ENCODE measurements around the gene NMNAT2. TPM values are rescaled to one million over a fixed set of nuclear protein-coding genes. Genes with fewer than 3 reads are reported as not detected.

NMNAT2 gene
- total and polyA plus RNA-seq, 10 of the 15 experiments (the other 5 are each of a cell fraction or from before 2014, with no cell fraction given): 0.02 to 2.0 (median 0.60) TPM

DNA sequence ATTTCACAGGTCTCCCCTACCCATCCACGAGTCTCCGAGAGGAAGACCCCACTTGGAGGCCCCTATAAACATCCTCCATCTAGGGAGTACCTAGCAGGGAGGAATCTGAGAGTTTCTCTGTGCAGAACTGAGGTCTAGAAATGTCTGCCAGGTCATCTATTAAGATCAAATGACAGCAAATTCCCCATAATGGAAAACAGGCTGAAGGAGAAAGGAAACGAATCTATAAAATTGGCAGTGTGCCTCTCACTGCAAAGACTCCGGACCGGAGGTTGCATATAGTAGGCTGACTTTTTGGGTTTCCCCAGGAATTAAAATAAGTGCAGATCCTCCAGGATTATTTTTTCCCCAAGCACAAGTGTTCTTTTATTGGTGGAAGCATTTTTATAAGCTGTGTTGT is 57.7 kb downstream of the NMNAT2 start:
- no peaks in the 10 kb centered on the region for H4K20me1 ChIP-seq (ENCODE audit: control insufficient read depth, insufficient read depth)
- H3K9me3 ChIP-seq (replicated peaks; ENCODE audit: control insufficient read depth, insufficient read depth, low read length): no peaks in the 10 kb centered on the region
- SMC1A ChIA-PET (ENCODE audit: uncharacterized antibody, unreplicated experiment): interaction anchor here (0.9 kb wide), 1 partner anchor 11 kb away, joined by 3 read pairs; no protein-coding TSS in a partner anchor
- no peaks in the 10 kb centered on the region for H3K4me1 ChIP-seq (ENCODE audit: control insufficient read depth, insufficient read depth, low read length)
- TF ChIP-seq, protein P1, sequence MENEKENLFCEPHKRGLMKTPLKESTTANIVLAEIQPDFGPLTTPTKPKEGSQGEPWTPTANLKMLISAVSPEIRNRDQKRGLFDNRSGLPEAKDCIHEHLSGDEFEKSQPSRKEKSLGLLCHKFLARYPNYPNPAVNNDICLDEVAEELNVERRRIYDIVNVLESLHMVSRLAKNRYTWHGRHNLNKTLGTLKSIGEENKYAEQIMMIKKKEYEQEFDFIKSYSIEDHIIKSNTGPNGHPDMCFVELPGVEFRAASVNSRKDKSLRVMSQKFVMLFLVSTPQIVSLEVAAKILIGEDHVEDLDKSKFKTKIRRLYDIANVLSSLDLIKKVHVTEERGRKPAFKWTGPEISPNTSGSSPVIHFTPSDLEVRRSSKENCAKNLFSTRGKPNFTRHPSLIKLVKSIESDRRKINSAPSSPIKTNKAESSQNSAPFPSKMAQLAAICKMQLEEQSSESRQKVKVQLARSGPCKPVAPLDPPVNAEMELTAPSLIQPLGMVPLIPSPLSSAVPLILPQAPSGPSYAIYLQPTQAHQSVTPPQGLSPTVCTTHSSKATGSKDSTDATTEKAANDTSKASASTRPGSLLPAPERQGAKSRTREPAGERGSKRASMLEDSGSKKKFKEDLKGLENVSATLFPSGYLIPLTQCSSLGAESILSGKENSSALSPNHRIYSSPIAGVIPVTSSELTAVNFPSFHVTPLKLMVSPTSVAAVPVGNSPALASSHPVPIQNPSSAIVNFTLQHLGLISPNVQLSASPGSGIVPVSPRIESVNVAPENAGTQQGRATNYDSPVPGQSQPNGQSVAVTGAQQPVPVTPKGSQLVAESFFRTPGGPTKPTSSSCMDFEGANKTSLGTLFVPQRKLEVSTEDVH (IDR thresholded peaks at IDR 0.05; ENCODE audit: low read depth, partially characterized antibody): no peak
- TF ChIP-seq MYC (IDR thresholded peaks at IDR 0.05; ENCODE audit: insufficient read depth, insufficient read length, insufficient replicate concordance, low read length, severe bottlenecking): no peak
- no peak for TF ChIP-seq BCL11A (IDR thresholded peaks at IDR 0.05; ENCODE audit: low read depth, low read length)
- in situ Hi-C loops (cut with MboI): no loop called here
- H3K79me2 ChIP-seq (ENCODE audit: control insufficient read depth, insufficient read depth, low read length): no peaks in the 10 kb centered on the region
- no TSS peak for BruUV-seq (replicated peaks)
- H3K27me3 ChIP-seq (replicated peaks in 1 of 2; ENCODE audit: control insufficient read depth in 2 of 2, insufficient read depth in 2 of 2, low read length in 1 of 2): peaks cover 0 to 2% of the 10 kb centered on the region in 2 experiments; a peak in 1 of 4 replicates
- ATAC-seq (no peak), FAIRE-seq (no peak), DNase-seq (ENCODE audit: low read depth, low spot score) (no peak)
- H3K9ac ChIP-seq (ENCODE audit: control insufficient read depth, insufficient read depth, low read length): no peak overlapping the region
- no peak overlapping the region for H3K27ac ChIP-seq (ENCODE audit: control insufficient read depth, insufficient read depth)
- no peak overlapping the region for H3K4me3 ChIP-seq
- CTCF ChIA-PET: no interaction called here
- intact Hi-C loops (cut with micrococcal nuclease; ENCODE audit: unreplicated experiment): no loop called here
- no peak overlapping the region for H2AFZ ChIP-seq (ENCODE audit: control insufficient read depth, low read depth, low read length)
- WGBS (ENCODE audit: insufficient coverage, insufficient replicate concordance, low lambda C conversion rate, missing lambda C conversion rate): 45% methylated on average over 5 of the region's 5 CpGs
- POLR2A ChIA-PET: no interaction called here
- H3K4me2 ChIP-seq (ENCODE audit: control insufficient read depth, insufficient read depth): no peak overlapping the region
- no peaks in the 10 kb centered on the region for H3K36me3 ChIP-seq (ENCODE audit: control insufficient read depth in 2 of 2, insufficient read depth in 2 of 2, low read length in 1 of 2)
- RAD21 ChIA-PET (ENCODE audit: unreplicated experiment): no interaction called here

DNA sequence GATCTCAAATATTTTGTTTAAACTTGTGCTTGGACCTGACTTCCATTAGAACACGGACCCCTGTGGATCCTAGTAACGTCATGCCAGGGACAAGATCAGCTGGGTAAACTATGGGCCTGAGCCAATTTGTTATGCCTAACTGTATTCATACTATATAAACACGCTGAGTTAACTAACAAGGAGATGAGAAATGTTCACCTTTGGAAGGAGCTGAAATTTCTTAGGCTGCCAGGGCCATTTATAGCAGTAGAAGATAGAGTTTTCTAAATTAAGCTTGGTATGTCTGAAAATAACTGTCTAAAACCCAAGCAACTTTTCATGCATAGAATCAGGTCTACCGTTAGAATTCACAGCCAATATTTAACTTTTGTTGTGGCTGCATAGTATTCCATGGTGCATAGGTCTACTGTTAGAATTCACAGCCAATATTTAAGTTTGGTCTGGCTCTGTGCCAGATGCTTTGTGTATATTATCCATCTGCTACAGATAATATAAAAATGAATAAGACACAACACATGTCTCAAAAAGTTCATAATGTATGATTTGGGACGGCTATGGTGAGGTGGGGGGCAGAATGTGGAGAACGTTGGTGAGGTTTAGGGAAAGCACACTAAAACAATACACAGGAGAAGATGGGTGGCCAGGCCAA is 61.5 kb downstream of the NMNAT2 start:
- RAD21 ChIA-PET (ENCODE audit: unreplicated experiment): no interaction called here
- FAIRE-seq: no peak
- 24% methylated on average over 6 of the region's 6 CpGs for WGBS (ENCODE audit: insufficient coverage, insufficient replicate concordance, low lambda C conversion rate, missing lambda C conversion rate)
- TF ChIP-seq JUND (IDR thresholded peaks at IDR 0.05; ENCODE audit: low read depth, low read length): no peak
- TF ChIP-seq, protein P2, sequence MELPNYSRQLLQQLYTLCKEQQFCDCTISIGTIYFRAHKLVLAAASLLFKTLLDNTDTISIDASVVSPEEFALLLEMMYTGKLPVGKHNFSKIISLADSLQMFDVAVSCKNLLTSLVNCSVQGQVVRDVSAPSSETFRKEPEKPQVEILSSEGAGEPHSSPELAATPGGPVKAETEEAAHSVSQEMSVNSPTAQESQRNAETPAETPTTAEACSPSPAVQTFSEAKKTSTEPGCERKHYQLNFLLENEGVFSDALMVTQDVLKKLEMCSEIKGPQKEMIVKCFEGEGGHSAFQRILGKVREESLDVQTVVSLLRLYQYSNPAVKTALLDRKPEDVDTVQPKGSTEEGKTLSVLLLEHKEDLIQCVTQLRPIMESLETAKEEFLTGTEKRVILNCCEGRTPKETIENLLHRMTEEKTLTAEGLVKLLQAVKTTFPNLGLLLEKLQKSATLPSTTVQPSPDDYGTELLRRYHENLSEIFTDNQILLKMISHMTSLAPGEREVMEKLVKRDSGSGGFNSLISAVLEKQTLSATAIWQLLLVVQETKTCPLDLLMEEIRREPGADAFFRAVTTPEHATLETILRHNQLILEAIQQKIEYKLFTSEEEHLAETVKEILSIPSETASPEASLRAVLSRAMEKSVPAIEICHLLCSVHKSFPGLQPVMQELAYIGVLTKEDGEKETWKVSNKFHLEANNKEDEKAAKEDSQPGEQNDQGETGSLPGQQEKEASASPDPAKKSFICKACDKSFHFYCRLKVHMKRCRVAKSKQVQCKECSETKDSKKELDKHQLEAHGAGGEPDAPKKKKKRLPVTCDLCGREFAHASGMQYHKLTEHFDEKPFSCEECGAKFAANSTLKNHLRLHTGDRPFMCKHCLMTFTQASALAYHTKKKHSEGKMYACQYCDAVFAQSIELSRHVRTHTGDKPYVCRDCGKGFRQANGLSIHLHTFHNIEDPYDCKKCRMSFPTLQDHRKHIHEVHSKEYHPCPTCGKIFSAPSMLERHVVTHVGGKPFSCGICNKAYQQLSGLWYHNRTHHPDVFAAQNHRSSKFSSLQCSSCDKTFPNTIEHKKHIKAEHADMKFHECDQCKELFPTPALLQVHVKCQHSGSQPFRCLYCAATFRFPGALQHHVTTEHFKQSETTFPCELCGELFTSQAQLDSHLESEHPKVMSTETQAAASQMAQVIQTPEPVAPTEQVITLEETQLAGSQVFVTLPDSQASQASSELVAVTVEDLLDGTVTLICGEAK (IDR thresholded peaks at IDR 0.05; ENCODE audit: borderline replicate concordance): no peak
- no peak for TF ChIP-seq ZNF274 (IDR thresholded peaks at IDR 0.05; ENCODE audit: insufficient read depth, insufficient read length)
- TF ChIP-seq CHD4 (IDR thresholded peaks at IDR 0.05): no peak
- TF ChIP-seq POU2F2 (IDR thresholded peaks at IDR 0.05; ENCODE audit: borderline replicate concordance, low read depth, low read length): no peak
- no peak for TF ChIP-seq RELA (IDR thresholded peaks at IDR 0.05; ENCODE audit: borderline replicate concordance, partially characterized antibody)
- no peak for TF ChIP-seq ETV6 (conservative IDR thresholded peaks at IDR 0.05 in 1 of 2, IDR thresholded peaks at IDR 0.05 in 1 of 2; ENCODE audit: borderline replicate concordance in 1 of 2, low read depth in 1 of 2)

More for the DNA sequence above, 61.5 kb downstream of the NMNAT2 start:
- Histone ChIP-seq H3K4me1 (ENCODE audit: control insufficient read depth, insufficient read depth, low read length) (no peaks in the 10 kb centered on the region), H3K4me2 (ENCODE audit: control insufficient read depth, insufficient read depth) (no peak overlapping the region), H3K27me3 (replicated peaks in 1 of 2; ENCODE audit: control insufficient read depth in 2 of 2, insufficient read depth in 2 of 2, low read length in 1 of 2) (no peaks in the 10 kb centered on the region), H3K27ac (ENCODE audit: control insufficient read depth, insufficient read depth) (no peak overlapping the region), H4K20me1 (ENCODE audit: control insufficient read depth, insufficient read depth) (no peaks in the 10 kb centered on the region), H3K9me3 (replicated peaks; ENCODE audit: control insufficient read depth, insufficient read depth, low read length) (no peaks in the 10 kb centered on the region), H3K4me3 (no peak overlapping the region), H2AFZ (ENCODE audit: control insufficient read depth, low read depth, low read length) (no peak overlapping the region), H3K36me3 (ENCODE audit: control insufficient read depth in 2 of 2, insufficient read depth in 2 of 2, low read length in 1 of 2) (no peaks in the 10 kb centered on the region), H3K9ac (ENCODE audit: control insufficient read depth, insufficient read depth, low read length) (no peak overlapping the region), H3K79me2 (ENCODE audit: control insufficient read depth, insufficient read depth, low read length) (no peaks in the 10 kb centered on the region)
- intact Hi-C loops (cut with micrococcal nuclease; ENCODE audit: unreplicated experiment) (no loop called here), in situ Hi-C loops (cut with MboI) (no loop called here)
- POLR2A ChIA-PET: no interaction called here
- BruUV-seq (replicated peaks): no TSS peak
- CTCF ChIA-PET: no interaction called here
- ATAC-seq: no peak
- SMC1A ChIA-PET (ENCODE audit: uncharacterized antibody, unreplicated experiment): no interaction called here
- DNase-seq (ENCODE audit: low read depth, low spot score): no peak

All from GM12878 (cell line).